H9 (cell line): ENCODE results near the gene MAP3K7. TPM values are rescaled to one million over a fixed set of nuclear protein-coding genes. Genes with fewer than 3 reads are reported as not detected.

ENCODE experiments used
- DNase-seq: peaks from one replicate; pipeline ENCODE4 v3.0.0-alpha.2; 2017
- H2AFZ ChIP-seq: one replicate; pipeline ENCODE4 v1.6.1; 2013; ENCODE audit warnings: mild to moderate bottlenecking, low read length, control low read depth, moderate library complexity
- H2AK5ac ChIP-seq: 2 replicates; pipeline ENCODE4 v1.6.1; 2013; ENCODE audit warnings: low read length, control low read depth, mixed read lengths; ENCODE audit not compliant: insufficient read length
- H2BK120ac ChIP-seq: one replicate; pipeline ENCODE4 v1.6.1; 2013; ENCODE audit warnings: low read depth, mild to moderate bottlenecking, low read length, control low read depth, inconsistent platforms; ENCODE audit not compliant: poor library complexity, severe bottlenecking
- H2BK12ac ChIP-seq: 2 replicates; pipeline ENCODE4 v1.6.1; 2013; ENCODE audit warnings: low read length, control low read depth, mixed read lengths, low read depth; ENCODE audit not compliant: insufficient read length
- H2BK15ac ChIP-seq: 2 replicates; pipeline ENCODE4 v1.6.1; 2013; ENCODE audit warnings: low read depth, low read length, control low read depth
- H2BK20ac ChIP-seq: one replicate; pipeline ENCODE4 v1.6.1; 2013; ENCODE audit warnings: low read depth, mild to moderate bottlenecking, low read length, control low read depth, inconsistent platforms; ENCODE audit not compliant: poor library complexity, severe bottlenecking
- H2BK5ac ChIP-seq: 2 replicates; pipeline ENCODE4 v1.6.1; 2013; ENCODE audit warnings: low read length, control low read depth, mixed read lengths; ENCODE audit not compliant: insufficient read length
- H3K14ac ChIP-seq: 2 replicates; pipeline ENCODE4 v1.6.1; 2013; ENCODE audit warnings: low read length, control low read depth; ENCODE audit not compliant: insufficient read depth
- H3K18ac ChIP-seq: 2 replicates; pipeline ENCODE4 v1.6.1; 2013; ENCODE audit warnings: low read depth, mild to moderate bottlenecking, mixed read lengths, low read length, control low read depth; ENCODE audit not compliant: insufficient read length
- H3K23ac ChIP-seq: 2 replicates; pipeline ENCODE4 v1.6.1; 2013; ENCODE audit warnings: low read length, control low read depth, mixed read lengths, low read depth; ENCODE audit not compliant: insufficient read length
- H3K23me2 ChIP-seq: 2 replicates; pipeline ENCODE4 v1.6.1; 2013; ENCODE audit warnings: low read depth, mild to moderate bottlenecking, mixed read lengths, low read length, control low read depth; ENCODE audit not compliant: insufficient read length, poor library complexity, severe bottlenecking
- H3K27ac ChIP-seq: 2 replicates; pipeline ENCODE4 v1.5.1; 2013; ENCODE audit warnings: low read length, control low read depth, mixed read lengths, low read depth; ENCODE audit not compliant: insufficient read length
- H3K27me3 ChIP-seq: 2 replicates; pipeline ENCODE4 v1.6.1; 2013; ENCODE audit warnings: low read length, control low read depth, inconsistent platforms; ENCODE audit not compliant: insufficient read depth
- H3K4ac ChIP-seq: 2 replicates; pipeline ENCODE4 v1.6.1; 2013; ENCODE audit warnings: low read depth, mild to moderate bottlenecking, control low read depth, inconsistent platforms, low read length, moderate library complexity
- H3K4me1 ChIP-seq: 2 replicates; pipeline ENCODE4 v1.6.1; 2013; ENCODE audit warnings: low read length, control low read depth, inconsistent platforms; ENCODE audit not compliant: insufficient read depth
- H3K4me2 ChIP-seq: 2 replicates; pipeline ENCODE4 v1.6.1; 2013; ENCODE audit warnings: low read length, control low read depth, mixed read lengths; ENCODE audit not compliant: insufficient read length, insufficient read depth
- H3K56ac ChIP-seq: 2 replicates; pipeline ENCODE4 v1.6.1; 2013; ENCODE audit warnings: low read depth, mild to moderate bottlenecking, mixed read lengths, low read length, control low read depth; ENCODE audit not compliant: insufficient read length
- H3K79me1 ChIP-seq: 2 replicates; pipeline ENCODE4 v1.6.1; 2013; ENCODE audit warnings: low read depth, mild to moderate bottlenecking, moderate library complexity, low read length, control low read depth, inconsistent platforms; ENCODE audit not compliant: insufficient read depth, poor library complexity, severe bottlenecking
- H3K79me2 ChIP-seq: 2 replicates; pipeline ENCODE4 v1.6.1; 2013; ENCODE audit warnings: low read length, control low read depth, inconsistent platforms; ENCODE audit not compliant: insufficient read depth
- H3K9ac ChIP-seq: 2 replicates; pipeline ENCODE4 v1.6.1; 2013; ENCODE audit warnings: low read length, control low read depth, mixed read lengths; ENCODE audit not compliant: insufficient read length; ENCODE audit errors: extremely low read depth
- H3K9me3 ChIP-seq: one replicate; pipeline ENCODE4 v1.6.1; 2013; ENCODE audit warnings: low read depth, low read length, inconsistent platforms; ENCODE audit not compliant: control insufficient read depth
- H3T11ph ChIP-seq: one replicate; pipeline ENCODE4 v1.6.1; 2013; ENCODE audit warnings: mild to moderate bottlenecking, low read length, control low read depth, inconsistent platforms
- H4K20me1 ChIP-seq: one replicate; pipeline ENCODE4 v1.6.1; 2013; ENCODE audit not compliant: control insufficient read depth, insufficient read length, insufficient read depth
- H4K5ac ChIP-seq: 2 replicates; pipeline ENCODE4 v1.6.1; 2013; ENCODE audit warnings: low read depth, mild to moderate bottlenecking, mixed read lengths, low read length, control low read depth; ENCODE audit not compliant: insufficient read length
- H4K8ac ChIP-seq: replicated peaks from 2 replicates; pipeline ENCODE4 v1.6.1; 2013; ENCODE audit warnings: low read length, control low read depth, mixed read lengths, low read depth; ENCODE audit not compliant: insufficient read length
- H4K91ac ChIP-seq: 2 replicates; pipeline ENCODE4 v1.6.1; 2013; ENCODE audit warnings: low read depth, mild to moderate bottlenecking, moderate library complexity, mixed read lengths, low read length, control low read depth; ENCODE audit not compliant: insufficient read length
- H3K27ac Mint-ChIP-seq, 3 experiments: 2 replicates in 2 of 3; 3 replicates in 1 of 3; pipeline ENCODE4 v1.8.0; 2020 to 2021; ENCODE audit warnings: mixed read lengths in 3 of 3, mild to moderate bottlenecking in 1 of 3, moderate library complexity in 1 of 3
- H3K27me3 Mint-ChIP-seq: 2 replicates; pipeline ENCODE4 v1.8.0; 2021; ENCODE audit warnings: low read depth, mild to moderate bottlenecking, moderate library complexity, mixed read lengths
- H3K36me3 Mint-ChIP-seq, 3 experiments: 2 replicates in 2 of 3; 3 replicates in 1 of 3; pipeline ENCODE4 v1.8.0; 2020 to 2021; ENCODE audit warnings: low read depth in 3 of 3, mixed read lengths in 3 of 3; ENCODE audit not compliant: insufficient read depth in 1 of 3
- H3K4me1 Mint-ChIP-seq, 2 experiments: 2 replicates each; pipeline ENCODE4 v1.8.0; 2020; ENCODE audit warnings: mixed read lengths in 2 of 2
- H3K4me3 Mint-ChIP-seq, 2 experiments: 2 replicates in 1 of 2; 3 replicates in 1 of 2; pipeline ENCODE4 v1.8.0; 2020 to 2021; ENCODE audit warnings: mild to moderate bottlenecking in 2 of 2, mixed read lengths in 2 of 2, moderate library complexity in 1 of 2
- H3K9me3 Mint-ChIP-seq, 2 experiments: 2 replicates in 1 of 2; 3 replicates in 1 of 2; pipeline ENCODE4 v1.8.0; 2020; ENCODE audit warnings: mild to moderate bottlenecking in 2 of 2, mixed read lengths in 2 of 2, moderate library complexity in 1 of 2
- total RNA-seq: library from RNA; stranded (reverse); gene quantifications from 2 replicates; pipeline ENCODE4 v1.2.1, GENCODE V29; 2021
- TF ChIP-seq, protein P1 (sequence below): fragments of 200-600 bp; sonication (generic); conservative IDR thresholded peaks from 3 replicates; pipeline ENCODE4 v1.8.0; 2021; ENCODE audit warnings: antibody characterized with exemption, mild to moderate bottlenecking

MAP3K7 gene
- total RNA-seq, 1 experiment from 2014 or later, result 31.3 TPM

DNA sequence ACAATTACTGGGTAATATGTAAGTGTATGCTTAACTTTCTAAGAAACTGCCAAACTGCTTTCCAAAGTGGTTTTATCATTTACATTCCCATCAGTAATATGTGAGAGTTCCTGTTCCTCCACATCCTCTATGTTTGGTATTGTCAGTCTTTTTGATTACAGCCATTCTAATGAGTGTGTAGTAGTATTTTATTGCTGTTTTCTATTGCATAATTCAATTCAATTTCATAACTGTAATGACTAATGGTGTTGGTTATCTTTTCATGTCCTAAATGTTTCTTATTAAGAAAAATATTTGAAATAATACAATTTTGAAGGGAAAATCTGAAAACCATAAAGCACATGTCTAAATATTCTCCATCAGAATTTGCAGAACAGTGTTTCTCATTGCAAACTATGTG, 119.3 kb downstream of the MAP3K7 start:
- Histone ChIP-seq H3K9me3 (no peaks in the 10 kb centered on the region), H4K8ac (no peak overlapping the region), H3K27ac (no peak overlapping the region), H3K4me2 (no peak overlapping the region), H2AFZ (no peak overlapping the region), H2BK20ac (no peak overlapping the region), H3K56ac (no peak overlapping the region), H3K27me3 (no peaks in the 10 kb centered on the region), H2AK5ac (no peak overlapping the region), H3K4me1 (no peaks in the 10 kb centered on the region), H4K91ac (no peak overlapping the region), H4K20me1 (no peaks in the 10 kb centered on the region), H3K23ac (no peak overlapping the region), H3K79me2 (no peaks in the 10 kb centered on the region), H3K23me2 (no peaks in the 10 kb centered on the region), H3K14ac (no peak overlapping the region), H3K9ac (no peak overlapping the region), H2BK5ac (no peak overlapping the region), H3K79me1 (no peaks in the 10 kb centered on the region), H3K4ac (no peak overlapping the region), H2BK15ac (no peak overlapping the region), H3T11ph (no peak overlapping the region), H2BK12ac (no peak overlapping the region), H4K5ac (no peak overlapping the region), H2BK120ac (no peak overlapping the region), H3K18ac (no peak overlapping the region)
- TF ChIP-seq, protein P1, sequence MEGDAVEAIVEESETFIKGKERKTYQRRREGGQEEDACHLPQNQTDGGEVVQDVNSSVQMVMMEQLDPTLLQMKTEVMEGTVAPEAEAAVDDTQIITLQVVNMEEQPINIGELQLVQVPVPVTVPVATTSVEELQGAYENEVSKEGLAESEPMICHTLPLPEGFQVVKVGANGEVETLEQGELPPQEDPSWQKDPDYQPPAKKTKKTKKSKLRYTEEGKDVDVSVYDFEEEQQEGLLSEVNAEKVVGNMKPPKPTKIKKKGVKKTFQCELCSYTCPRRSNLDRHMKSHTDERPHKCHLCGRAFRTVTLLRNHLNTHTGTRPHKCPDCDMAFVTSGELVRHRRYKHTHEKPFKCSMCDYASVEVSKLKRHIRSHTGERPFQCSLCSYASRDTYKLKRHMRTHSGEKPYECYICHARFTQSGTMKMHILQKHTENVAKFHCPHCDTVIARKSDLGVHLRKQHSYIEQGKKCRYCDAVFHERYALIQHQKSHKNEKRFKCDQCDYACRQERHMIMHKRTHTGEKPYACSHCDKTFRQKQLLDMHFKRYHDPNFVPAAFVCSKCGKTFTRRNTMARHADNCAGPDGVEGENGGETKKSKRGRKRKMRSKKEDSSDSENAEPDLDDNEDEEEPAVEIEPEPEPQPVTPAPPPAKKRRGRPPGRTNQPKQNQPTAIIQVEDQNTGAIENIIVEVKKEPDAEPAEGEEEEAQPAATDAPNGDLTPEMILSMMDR, result no peak
- Mint-ChIP-seq H3K4me3 (no peak overlapping the region), H3K27me3 (no peaks in the 10 kb centered on the region), H3K4me1 (peaks cover 14 to 24% of the 10 kb centered on the region in 2 experiments), H3K27ac (no peak overlapping the region), H3K9me3 (no peaks in the 10 kb centered on the region), H3K36me3 (no peaks in the 10 kb centered on the region)
- no peak for DNase-seq
